Breast epithelium (tissue), 4 donors: ENCODE measurements around the gene EIF5. TPM values are rescaled to one million over a fixed set of nuclear protein-coding genes. Genes with fewer than 3 reads are reported as not detected.

Source experiments
- DNase-seq, 2 donors: peaks; one replicate each; pipeline ENCODE4 v3.0.0-alpha.2; 2019; ENCODE audit warnings: low spot score in 2 of 2
- H3K27ac ChIP-seq, 2 donors: fragments of 200-600 bp; sonication (generic) in 1 of 2; one replicate each; pipeline ENCODE4 v1.5.1; 2016 to 2019; ENCODE audit warnings: mild to moderate bottlenecking in 1 of 2
- H3K27me3 ChIP-seq, 2 donors: fragments of 200-600 bp; sonication (generic) in 1 of 2; one replicate each; pipeline versions ENCODE4 v1.5.1 to v1.6.0; 2017 to 2019; ENCODE audit warnings: control low read depth in 1 of 2, mild to moderate bottlenecking in 1 of 2
- H3K36me3 ChIP-seq: fragments of 200-600 bp; one replicate; pipeline ENCODE4 v1.5.1; 2019
- H3K4me1 ChIP-seq, 2 donors: fragments of 200-600 bp; sonication (generic); one replicate each; pipeline ENCODE4 v1.5.1; 2016 to 2019; ENCODE audit warnings: control low read depth in 1 of 2
- H3K4me3 ChIP-seq, 3 donors: fragments of 200-600 bp; sonication (generic); 1 replicate in 2 of 3; 2 replicates in 1 of 3; pipeline ENCODE4 v1.5.1; 2016 to 2019; ENCODE audit warnings: mild to moderate bottlenecking in 3 of 3, moderate library complexity in 2 of 3
- H3K9me3 ChIP-seq, 2 donors: fragments of 200-600 bp; sonication (generic) in 1 of 2; one replicate each; pipeline ENCODE4 v1.5.1; 2016 to 2019; ENCODE audit warnings: control low read depth in 1 of 2
- POLR2A ChIP-seq: fragments of 450-650 bp; IDR thresholded peaks from one replicate; pipeline ENCODE4 v1.6.1; 2016; ENCODE audit warnings: antibody characterized with exemption, mild to moderate bottlenecking, moderate library complexity
- POLR2AphosphoS5 ChIP-seq, 3 donors: sonication (generic); formaldehyde crosslinking; IDR thresholded peaks; one replicate each; pipeline ENCODE4 v1.6.1; 2017; ENCODE audit warnings: antibody characterized with exemption in 3 of 3
- intact Hi-C: fragments of 100-400 bp; cut with DNase I; formaldehyde crosslinking; loops from one replicate; pipeline ENCODE4 v1.15.1; 2023; ENCODE audit warnings: low total_unique reads
- total RNA-seq, 3 donors: library from RNA; depleted of rRNA; stranded (reverse); fragments of >200 nt; gene quantifications; one replicate each; pipeline ENCODE4 v1.1.0, GENCODE V29; 2016
- TF ChIP-seq, protein P1 (sequence below), 3 donors: fragments of 450-650 bp; IDR thresholded peaks; one replicate each; pipeline ENCODE4 v1.5.1; 2016 to 2017; ENCODE audit warnings: antibody characterized with exemption in 3 of 3, mild to moderate bottlenecking in 3 of 3, moderate library complexity in 3 of 3

The EIF5 gene
- total RNA-seq, 3 donors from 2014 or later: 143 to 254 (median 150) TPM

DNA sequence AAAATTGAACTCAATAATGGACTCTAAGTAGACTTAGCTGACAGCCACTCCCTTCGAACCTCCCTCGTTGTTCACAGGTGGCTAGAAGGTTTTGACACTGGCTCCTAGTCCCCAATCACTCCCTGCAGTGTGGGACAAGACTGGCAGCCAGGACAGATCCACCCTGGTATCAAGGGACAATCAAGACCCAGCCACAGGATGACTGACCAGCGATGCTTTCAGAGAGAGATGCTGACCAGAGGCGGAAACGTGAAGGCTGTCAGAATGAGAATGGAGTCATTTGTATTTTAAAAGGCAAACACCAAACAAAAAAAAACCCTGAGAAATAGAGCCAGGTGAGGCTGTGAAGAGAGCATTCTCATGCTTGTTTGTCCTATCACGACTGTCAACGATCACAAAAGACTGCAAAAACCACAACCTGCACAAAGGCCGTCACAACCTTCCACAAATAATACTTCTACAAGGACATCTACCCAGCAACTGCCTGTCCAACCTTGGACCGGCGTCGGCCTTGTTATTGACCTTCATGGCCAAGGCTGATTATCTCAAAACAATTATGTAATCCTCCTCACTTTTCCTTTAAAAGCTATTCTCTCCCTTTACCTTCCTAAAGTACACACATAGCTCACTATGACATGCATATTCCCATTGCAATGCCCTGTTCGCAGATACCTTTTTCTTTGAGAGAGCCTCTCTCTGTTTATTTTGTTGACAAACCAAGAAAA lies 13.2 kb downstream of the EIF5 start:
- intact Hi-C loops: no loop called here

GRCh38 chr14:103348154-103348553 lies 14.1 kb downstream of the EIF5 start:
- H3K36me3 ChIP-seq: no peaks in the 10 kb centered on the region
- H3K27me3 ChIP-seq: no peaks in the 10 kb centered on the region
- no peaks in the 10 kb centered on the region for H3K9me3 ChIP-seq
- no peak for DNase-seq
- intact Hi-C loops: no loop called here
- no peak for TF ChIP-seq POLR2AphosphoS5 (IDR thresholded peaks at IDR 0.05)
- TF ChIP-seq POLR2A: no peak
- TF ChIP-seq, protein P1, sequence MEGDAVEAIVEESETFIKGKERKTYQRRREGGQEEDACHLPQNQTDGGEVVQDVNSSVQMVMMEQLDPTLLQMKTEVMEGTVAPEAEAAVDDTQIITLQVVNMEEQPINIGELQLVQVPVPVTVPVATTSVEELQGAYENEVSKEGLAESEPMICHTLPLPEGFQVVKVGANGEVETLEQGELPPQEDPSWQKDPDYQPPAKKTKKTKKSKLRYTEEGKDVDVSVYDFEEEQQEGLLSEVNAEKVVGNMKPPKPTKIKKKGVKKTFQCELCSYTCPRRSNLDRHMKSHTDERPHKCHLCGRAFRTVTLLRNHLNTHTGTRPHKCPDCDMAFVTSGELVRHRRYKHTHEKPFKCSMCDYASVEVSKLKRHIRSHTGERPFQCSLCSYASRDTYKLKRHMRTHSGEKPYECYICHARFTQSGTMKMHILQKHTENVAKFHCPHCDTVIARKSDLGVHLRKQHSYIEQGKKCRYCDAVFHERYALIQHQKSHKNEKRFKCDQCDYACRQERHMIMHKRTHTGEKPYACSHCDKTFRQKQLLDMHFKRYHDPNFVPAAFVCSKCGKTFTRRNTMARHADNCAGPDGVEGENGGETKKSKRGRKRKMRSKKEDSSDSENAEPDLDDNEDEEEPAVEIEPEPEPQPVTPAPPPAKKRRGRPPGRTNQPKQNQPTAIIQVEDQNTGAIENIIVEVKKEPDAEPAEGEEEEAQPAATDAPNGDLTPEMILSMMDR (IDR thresholded peaks at IDR 0.05): no peak
- no peaks in the 10 kb centered on the region for H3K4me1 ChIP-seq
- H3K4me3 ChIP-seq: no peak overlapping the region
- no peak overlapping the region for H3K27ac ChIP-seq

More for the DNA sequence above, 13.2 kb downstream of the EIF5 start:
- no peaks in the 10 kb centered on the region for H3K4me1 ChIP-seq
- H3K36me3 ChIP-seq: no peaks in the 10 kb centered on the region
- H3K27ac ChIP-seq: no peak overlapping the region
- TF ChIP-seq POLR2A (no peak), POLR2AphosphoS5 (IDR thresholded peaks at IDR 0.05) (no peak)
- TF ChIP-seq, protein P1 (IDR thresholded peaks at IDR 0.05): no peak
- H3K9me3 ChIP-seq: no peaks in the 10 kb centered on the region
- DNase-seq: no peak
- no peaks in the 10 kb centered on the region for H3K27me3 ChIP-seq
- no peak overlapping the region for H3K4me3 ChIP-seq

DNA sequence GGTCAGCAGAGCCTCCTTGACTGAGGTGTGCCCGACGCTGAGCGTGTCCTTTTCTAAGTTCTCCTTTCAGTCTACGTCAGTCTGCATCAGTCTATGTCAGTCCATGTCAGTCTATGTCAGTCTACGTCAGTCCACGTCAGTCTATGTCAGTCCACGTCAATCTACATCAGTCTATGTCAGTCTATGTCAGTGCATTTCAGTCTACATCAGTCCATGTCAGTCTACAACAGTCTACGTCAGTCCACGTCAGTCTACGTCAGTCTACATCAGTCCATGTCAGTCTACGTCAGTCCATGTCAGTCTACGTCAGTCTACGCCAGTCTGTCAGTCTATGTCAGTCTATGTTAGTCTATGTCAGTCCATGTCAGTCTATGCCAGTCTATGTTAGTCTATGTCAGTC lies 15.9 kb downstream of the EIF5 start:
- DNase-seq: no peak
- no peak overlapping the region for H3K4me3 ChIP-seq
- intact Hi-C loops: no loop called here
- H3K27me3 ChIP-seq: no peaks in the 10 kb centered on the region
- H3K4me1 ChIP-seq: no peaks in the 10 kb centered on the region
- H3K9me3 ChIP-seq: no peaks in the 10 kb centered on the region
- no peak for TF ChIP-seq POLR2A
- TF ChIP-seq, protein P1 (IDR thresholded peaks at IDR 0.05): no peak
- TF ChIP-seq POLR2AphosphoS5 (IDR thresholded peaks at IDR 0.05): no peak
- H3K36me3 ChIP-seq: no peaks in the 10 kb centered on the region
- H3K27ac ChIP-seq: no peak overlapping the region

DNA sequence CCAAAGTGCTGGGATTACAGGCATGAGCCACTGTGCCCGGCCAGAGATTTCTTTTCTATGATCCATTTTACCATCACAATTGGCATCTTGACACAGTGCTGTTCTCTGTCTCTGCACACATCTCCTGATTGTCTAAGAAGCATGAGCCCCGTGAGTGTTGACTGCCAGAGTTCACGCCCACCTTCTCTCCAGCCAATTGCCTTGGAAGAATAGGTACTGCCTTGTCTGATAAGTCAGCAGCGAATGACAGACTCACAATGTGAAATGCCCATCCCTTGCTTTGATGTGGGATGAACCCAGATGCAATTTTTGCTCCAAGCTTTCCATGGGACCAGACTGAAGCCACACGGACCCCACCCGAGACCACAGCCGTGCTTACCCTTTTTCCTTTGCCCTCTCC lies 19.3 kb downstream of the EIF5 start:
- Histone ChIP-seq H3K4me1 (no peaks in the 10 kb centered on the region), H3K9me3 (no peaks in the 10 kb centered on the region), H3K27me3 (no peaks in the 10 kb centered on the region), H3K27ac (no peak overlapping the region), H3K4me3 (no peak overlapping the region), H3K36me3 (no peaks in the 10 kb centered on the region)
- TF ChIP-seq, protein P1 (IDR thresholded peaks at IDR 0.05): no peak
- TF ChIP-seq POLR2AphosphoS5 (IDR thresholded peaks at IDR 0.05) (no peak), POLR2A (no peak)
- DNase-seq: no peak
- intact Hi-C loops: no loop called here

- no peaks in the 10 kb centered on the region for H3K4me1 ChIP-seq
- no peak overlapping the region for H3K27ac ChIP-seq
- no peak overlapping the region for H3K4me3 ChIP-seq
- no peak for DNase-seq
- intact Hi-C loops: loop anchor here (2.0 kb wide), 1 partner anchor 51 kb away; no protein-coding TSS in a partner anchor
- no peaks in the 10 kb centered on the region for H3K9me3 ChIP-seq
- H3K27me3 ChIP-seq: no peaks in the 10 kb centered on the region
- H3K36me3 ChIP-seq: no peaks in the 10 kb centered on the region
- TF ChIP-seq POLR2AphosphoS5 (IDR thresholded peaks at IDR 0.05) (no peak), POLR2A (no peak)
- TF ChIP-seq, protein P1 (IDR thresholded peaks at IDR 0.05): no peak
Observed at GRCh38 chr14:103354141-103354540, 20.1 kb downstream of the EIF5 start.
